Astrocyte of the spinal cord (primary cell): ENCODE data around the gene NUP50.

Source experiments
- DNase-seq: peaks from one replicate; pipeline ENCODE4 v3.0.0; 2011; ENCODE audit warnings: low read depth, low spot score
- H3K4me3 ChIP-seq: 2 replicates; pipeline ENCODE4 v1.5.1; 2011; ENCODE audit warnings: low read depth, mild to moderate bottlenecking, low read length, moderate library complexity
- in situ Hi-C: cut with HindIII; loops from 2 replicates; pipeline ENCODE4 v1.10.0; 2017; ENCODE audit warnings: low sequenced_read_pairs
- TF ChIP-seq, protein P1 (sequence below): IDR thresholded peaks from 2 replicates; pipeline ENCODE4 v1.5.1; 2012; ENCODE audit warnings: low read depth, mild to moderate bottlenecking, low read length, inconsistent platforms

The NUP50 gene, protein sequence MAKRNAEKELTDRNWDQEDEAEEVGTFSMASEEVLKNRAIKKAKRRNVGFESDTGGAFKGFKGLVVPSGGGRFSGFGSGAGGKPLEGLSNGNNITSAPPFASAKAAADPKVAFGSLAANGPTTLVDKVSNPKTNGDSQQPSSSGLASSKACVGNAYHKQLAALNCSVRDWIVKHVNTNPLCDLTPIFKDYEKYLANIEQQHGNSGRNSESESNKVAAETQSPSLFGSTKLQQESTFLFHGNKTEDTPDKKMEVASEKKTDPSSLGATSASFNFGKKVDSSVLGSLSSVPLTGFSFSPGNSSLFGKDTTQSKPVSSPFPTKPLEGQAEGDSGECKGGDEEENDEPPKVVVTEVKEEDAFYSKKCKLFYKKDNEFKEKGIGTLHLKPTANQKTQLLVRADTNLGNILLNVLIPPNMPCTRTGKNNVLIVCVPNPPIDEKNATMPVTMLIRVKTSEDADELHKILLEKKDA

DNA sequence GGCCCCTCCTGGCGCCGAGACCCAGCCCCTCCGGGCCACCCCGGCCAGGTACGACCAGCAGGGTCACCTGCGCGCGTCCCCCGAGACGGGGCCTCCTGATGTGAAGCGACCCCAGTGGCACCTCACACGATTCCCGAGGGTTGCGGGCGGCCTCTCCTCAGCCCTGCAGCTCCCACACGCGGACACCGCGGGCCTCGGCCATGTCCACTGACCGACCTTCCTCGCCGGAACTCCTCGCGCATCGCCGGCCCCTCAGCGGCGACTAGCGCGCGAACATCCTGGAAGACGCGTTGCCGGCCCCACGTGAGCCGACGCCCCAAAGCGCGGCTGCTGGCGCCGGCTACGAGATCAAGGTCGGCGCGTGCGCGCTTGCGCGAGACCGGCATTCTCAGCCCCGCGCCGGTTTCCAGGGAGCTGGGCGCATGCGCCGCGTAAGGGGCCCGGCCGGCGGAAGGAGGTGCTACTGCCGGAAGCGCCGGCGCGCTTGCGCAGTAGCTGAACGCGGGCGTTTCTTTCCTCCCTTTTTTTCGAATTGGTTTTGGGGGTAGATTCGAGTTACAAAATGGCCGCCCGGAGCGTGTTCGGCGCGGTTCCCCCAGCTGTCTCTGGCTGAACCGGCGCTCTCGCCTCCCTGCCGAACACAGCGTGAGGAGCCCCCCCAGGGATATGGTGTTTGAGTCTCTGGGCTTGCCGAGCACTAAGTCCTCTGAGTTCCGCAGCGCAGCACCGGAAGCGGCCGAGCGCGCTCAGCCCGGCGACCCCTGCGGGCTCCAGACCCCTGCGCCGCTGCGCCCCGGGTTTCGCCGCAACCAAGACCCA lies at the start of gene NUP50:
Gene NUP50, plus strand, starts transcription at position 475 of the 819 bp plus-strand sequence. CDS start 4,253 bp downstream, outside the sequence.
- in situ Hi-C loops, result no loop called here
- TF ChIP-seq, protein P1, sequence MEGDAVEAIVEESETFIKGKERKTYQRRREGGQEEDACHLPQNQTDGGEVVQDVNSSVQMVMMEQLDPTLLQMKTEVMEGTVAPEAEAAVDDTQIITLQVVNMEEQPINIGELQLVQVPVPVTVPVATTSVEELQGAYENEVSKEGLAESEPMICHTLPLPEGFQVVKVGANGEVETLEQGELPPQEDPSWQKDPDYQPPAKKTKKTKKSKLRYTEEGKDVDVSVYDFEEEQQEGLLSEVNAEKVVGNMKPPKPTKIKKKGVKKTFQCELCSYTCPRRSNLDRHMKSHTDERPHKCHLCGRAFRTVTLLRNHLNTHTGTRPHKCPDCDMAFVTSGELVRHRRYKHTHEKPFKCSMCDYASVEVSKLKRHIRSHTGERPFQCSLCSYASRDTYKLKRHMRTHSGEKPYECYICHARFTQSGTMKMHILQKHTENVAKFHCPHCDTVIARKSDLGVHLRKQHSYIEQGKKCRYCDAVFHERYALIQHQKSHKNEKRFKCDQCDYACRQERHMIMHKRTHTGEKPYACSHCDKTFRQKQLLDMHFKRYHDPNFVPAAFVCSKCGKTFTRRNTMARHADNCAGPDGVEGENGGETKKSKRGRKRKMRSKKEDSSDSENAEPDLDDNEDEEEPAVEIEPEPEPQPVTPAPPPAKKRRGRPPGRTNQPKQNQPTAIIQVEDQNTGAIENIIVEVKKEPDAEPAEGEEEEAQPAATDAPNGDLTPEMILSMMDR, result no peak
- peak within 1 kb of the TSS; percentile 78 for H3K4me3 ChIP-seq
- peak; percentile 98 for DNase-seq

DNA sequence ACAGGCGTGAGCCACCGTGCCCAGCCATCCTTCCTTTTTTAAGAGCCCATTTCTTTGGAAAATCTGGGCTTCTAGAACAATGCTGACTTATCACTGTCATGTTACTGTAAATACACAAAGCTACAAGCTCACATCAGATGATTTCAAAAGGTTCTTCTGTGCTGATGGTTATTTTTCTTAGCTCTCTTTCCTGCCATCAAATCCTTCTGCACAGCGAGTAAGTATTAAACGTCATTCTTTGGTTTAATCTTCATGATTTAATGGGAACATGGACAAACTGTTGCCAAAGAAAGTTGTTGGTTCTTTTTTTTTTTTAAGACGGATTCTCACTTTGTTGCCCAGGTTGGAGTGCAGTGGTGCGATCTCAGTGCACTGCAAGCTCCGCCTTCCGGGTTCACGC lies 43.3 kb upstream of the NUP50 start:
- DNase-seq, result no peak
- TF ChIP-seq, protein P1, result no peak
- no peak overlapping the region for H3K4me3 ChIP-seq
- in situ Hi-C loops, result no loop called here

DNA sequence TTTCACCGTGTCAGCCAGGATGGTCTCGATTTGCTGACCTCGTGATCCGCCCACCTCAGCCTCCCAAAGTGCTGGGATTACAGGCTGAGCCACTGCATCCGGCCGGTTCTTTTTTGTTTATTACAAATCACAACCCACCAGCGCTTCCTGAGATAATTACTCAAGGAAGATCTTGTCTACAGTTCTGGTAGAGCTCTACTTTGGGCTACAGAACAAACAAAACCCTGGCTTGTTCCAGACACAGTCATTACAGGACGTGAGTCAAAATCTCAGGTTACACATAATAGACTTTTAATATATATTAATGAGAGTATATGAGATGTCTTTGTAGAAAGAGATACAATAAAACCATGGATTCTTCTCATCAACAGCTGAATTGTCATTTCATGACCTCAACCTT lies 42.8 kb upstream of the NUP50 start:
- in situ Hi-C loops, result no loop called here
- TF ChIP-seq, protein P1, result no peak
- H3K4me3 ChIP-seq, result no peak overlapping the region
- DNase-seq, result no peak

DNA sequence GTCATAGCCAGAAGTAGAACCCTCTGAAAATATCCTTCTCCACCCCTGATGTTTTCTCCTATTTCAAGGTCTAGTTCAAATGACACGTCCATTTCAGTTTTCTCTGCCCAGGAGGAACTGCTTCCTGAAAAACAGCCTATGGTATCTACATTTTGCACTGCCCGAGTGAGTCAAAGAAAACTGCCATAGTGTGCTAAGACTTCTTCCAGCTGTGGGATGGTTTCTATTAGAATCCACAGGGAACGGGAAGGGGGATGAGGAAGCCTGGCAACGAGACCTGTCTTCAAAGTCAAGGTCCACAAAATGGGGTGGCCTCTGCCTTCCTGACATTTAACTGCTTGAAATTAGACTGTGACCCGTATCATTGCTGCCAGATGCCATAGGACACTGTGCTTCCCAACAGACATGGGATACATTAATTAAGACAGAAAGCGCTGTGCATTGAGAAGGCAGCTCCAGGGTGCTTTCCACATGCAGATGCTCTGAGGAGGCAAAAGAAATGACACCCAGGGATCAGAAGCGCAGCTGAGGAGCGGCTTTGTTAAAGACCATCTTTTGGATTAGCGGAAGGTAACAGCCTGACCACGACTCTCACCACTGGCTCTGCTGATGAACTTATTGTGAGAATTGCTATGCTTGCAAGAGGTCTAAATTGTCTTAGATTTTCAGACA lies 39.4 kb upstream of the NUP50 start:
- in situ Hi-C loops, result no loop called here
- H3K4me3 ChIP-seq, result no peak overlapping the region
- TF ChIP-seq, protein P1, result no peak
- DNase-seq, result no peak

DNA sequence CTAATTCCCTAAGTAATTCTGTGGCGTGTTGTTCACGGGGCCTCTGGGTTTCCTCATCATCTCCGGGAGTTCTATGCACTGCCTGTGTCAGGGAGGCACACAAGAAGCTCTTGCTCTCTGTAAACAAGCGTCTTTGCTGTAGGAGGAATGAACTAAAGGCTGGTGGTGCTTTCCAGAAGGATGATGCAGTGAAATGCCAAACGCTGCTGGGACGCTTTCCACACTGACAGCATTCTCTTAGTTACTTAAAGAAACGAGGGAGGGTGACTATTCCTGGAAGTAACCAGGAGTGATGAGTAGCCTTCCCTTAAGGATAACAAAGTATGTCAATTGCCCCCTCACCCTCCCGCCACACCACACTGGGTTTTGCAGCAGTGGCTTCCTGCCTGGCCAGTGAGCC lies 38.5 kb upstream of the NUP50 start:
- TF ChIP-seq, protein P1, result no peak
- in situ Hi-C loops, result no loop called here
- peak; percentile 50 for DNase-seq
- no peak overlapping the region for H3K4me3 ChIP-seq

DNA sequence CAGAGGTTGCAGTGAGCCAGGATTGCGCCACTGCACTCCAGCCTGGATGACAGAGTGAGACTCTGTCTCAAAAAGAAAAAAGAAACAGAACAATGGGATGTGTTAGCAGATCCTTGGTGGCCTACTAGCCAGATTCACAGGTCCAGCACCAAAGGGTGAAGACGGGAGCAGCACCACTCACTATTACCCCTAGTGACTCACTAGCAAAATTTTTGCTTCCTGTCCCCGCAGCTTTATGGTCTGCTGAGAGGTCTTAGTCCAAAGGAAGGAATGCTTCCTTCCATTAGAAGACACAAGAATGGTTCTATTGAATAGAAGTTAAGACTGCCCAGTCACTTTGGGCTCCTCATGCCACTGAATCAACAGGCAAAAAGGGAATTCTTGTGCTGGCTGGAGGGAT lies 35.9 kb upstream of the NUP50 start:
- in situ Hi-C loops, result no loop called here
- TF ChIP-seq, protein P1, result no peak
- no peak overlapping the region for H3K4me3 ChIP-seq
- DNase-seq, result peak; percentile 48
